Astrocyte (in vitro differentiated cells and primary cell): ENCODE results near the gene COMMD1.

ENCODE experiments used
- EZH2 ChIP-seq: IDR thresholded peaks from 2 replicates; pipeline ENCODE4 v1.6.1; 2012; ENCODE audit warnings: mild to moderate bottlenecking, low read length, inconsistent platforms; ENCODE audit not compliant: insufficient read depth
- TF ChIP-seq, protein P1 (sequence below): IDR thresholded peaks from 2 replicates; pipeline ENCODE4 v1.5.1; 2011; ENCODE audit warnings: low read depth, mild to moderate bottlenecking, inconsistent platforms, low read length, moderate library complexity; ENCODE audit not compliant: insufficient read depth

DNA sequence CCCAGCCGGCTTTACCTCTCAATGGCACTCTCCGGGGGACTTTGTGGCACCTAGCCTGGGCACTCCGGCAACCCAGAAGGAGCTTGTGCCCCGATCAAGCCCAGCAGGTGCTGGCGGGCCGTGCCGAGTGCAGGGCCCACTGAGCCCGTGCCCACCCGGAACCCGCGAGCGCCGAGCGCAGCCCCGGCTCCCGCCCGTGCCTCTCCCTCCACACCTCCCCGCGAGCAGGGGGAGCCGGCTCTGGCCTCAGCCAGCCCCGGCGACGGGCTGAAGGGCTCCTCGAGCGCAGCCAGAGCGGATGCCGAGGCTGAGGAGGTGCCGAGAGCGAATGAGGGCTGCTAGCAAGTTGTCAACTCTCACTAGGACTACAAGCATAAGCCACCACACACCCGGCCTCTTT, 136.9 kb downstream of the COMMD1 start:
- TF ChIP-seq, protein P1, sequence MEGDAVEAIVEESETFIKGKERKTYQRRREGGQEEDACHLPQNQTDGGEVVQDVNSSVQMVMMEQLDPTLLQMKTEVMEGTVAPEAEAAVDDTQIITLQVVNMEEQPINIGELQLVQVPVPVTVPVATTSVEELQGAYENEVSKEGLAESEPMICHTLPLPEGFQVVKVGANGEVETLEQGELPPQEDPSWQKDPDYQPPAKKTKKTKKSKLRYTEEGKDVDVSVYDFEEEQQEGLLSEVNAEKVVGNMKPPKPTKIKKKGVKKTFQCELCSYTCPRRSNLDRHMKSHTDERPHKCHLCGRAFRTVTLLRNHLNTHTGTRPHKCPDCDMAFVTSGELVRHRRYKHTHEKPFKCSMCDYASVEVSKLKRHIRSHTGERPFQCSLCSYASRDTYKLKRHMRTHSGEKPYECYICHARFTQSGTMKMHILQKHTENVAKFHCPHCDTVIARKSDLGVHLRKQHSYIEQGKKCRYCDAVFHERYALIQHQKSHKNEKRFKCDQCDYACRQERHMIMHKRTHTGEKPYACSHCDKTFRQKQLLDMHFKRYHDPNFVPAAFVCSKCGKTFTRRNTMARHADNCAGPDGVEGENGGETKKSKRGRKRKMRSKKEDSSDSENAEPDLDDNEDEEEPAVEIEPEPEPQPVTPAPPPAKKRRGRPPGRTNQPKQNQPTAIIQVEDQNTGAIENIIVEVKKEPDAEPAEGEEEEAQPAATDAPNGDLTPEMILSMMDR = no peak
- no peak for TF ChIP-seq EZH2
